Nucleus accumbens (tissue), 56 donors: Measurements from ENCODE around the gene CLEC5A.
A peak's percentile ranks its signal among the peaks of the same experiment; 100 is the strongest.
"Not testable (repeated sequence)": the region's sequence is repeated elsewhere in the genome, so short reads cannot be mapped to it uniquely, and the experiment has no call there.

ENCODE experiments used
- DNase-seq, 56 donors: peaks; one replicate each; lab custom pipeline; 2025; lab: John Stamatoyannopoulos, UW

Gene CLEC5A

DNA sequence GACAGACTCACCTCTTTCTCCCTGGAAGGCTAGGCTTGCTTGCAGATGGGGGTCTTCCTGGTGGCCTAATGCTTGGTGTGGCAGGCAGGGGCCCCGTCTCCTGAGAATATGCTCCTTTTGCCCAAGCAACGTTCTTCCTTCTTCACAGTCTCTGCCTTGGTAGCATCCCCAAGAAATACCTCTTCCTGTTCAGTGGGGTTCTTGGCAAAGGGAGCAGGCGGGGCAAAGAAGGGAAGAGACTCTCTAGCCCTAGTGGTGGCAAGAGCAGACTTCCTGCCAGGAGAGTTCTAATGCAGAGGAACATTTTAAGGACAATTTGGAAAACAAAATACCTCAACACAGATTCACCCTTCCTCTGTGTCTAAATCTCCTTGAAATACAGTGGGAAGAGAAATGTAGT, at the start of gene CLEC5A:
Gene CLEC5A (minus strand): TSS at position 179 of the 400 bp plus-strand sequence. CDS start 682 bp downstream, outside the sequence.
- no peak for DNase-seq

DNA sequence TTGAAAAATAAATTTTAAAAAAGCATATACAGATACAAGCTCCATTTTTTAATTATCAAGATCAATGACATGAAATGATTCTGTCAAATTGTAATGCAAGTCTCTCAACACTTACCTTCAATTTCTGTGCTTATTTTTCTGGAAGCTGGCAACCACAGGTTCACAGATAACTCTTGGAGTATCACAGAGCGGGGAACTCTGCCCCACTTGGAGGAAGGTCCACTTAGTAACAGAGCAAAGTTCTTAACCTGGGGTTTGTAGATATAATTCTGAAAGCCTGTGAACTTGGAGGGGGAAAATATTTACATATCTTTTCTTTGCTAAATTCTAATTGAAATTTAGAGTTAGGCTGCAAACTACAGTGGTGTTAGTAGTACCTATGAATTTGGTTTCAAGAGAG, 46.6 kb upstream of the CLEC5A start:
- DNase-seq = no peak

DNA sequence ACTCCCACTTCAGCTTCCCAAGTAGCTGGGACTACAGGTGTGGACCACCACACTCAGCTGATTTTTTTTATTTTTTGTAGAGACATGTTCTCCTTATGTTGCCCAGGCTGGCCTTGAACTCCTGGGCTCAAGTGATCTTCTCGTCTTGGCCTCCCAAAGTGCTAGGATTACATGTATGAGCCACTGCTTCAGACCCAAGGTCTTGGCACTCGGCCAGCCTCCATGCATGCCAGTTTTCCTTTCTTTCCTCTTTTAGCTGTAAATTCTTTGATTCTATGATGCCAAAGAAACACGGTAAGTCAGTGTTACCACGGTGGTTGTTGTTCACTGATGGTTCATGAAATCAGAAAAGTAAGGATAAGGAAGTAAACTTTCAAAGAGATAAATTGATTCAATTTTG, 45.9 kb upstream of the CLEC5A start:
- no peak for DNase-seq

DNA sequence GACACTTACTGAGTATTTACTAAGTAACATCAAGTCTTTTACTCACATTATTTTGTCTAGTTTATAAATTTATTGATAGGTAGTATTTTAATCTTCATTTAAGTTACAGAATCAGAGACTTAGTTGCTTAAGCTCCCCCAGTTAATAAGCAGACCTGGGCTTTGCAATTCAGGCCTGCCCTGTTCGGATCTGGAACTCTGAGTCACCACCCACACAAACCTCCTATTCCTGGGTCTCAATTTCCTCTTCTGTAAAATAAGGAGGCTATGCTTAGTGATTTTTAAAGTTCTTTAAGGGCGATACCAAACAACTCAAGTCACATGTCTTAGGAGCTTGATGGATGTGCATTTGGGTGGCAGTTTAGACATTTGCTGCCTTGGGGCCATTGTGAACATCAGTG, 45.4 kb upstream of the CLEC5A start:
- DNase-seq = no peak

DNA sequence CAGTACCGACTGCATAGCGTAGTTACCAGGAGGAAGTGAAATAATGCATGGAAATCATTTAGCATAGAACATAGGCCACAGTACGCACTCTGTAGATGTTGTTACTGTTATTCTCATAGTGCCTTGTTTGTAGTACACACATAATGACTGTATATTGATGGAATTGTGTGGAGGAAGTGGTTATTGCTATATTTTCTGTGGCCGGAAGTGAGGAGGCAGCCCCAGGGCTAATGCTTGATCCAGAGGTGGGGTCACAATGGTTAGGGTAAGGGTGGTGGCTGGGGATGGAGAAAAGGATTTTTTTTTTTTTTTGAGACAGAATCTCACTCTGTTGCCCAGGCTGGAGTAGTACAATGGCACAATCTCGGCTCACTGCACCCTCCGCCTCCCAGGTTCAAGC, 44.4 kb upstream of the CLEC5A start:
- DNase-seq = no peak

DNA sequence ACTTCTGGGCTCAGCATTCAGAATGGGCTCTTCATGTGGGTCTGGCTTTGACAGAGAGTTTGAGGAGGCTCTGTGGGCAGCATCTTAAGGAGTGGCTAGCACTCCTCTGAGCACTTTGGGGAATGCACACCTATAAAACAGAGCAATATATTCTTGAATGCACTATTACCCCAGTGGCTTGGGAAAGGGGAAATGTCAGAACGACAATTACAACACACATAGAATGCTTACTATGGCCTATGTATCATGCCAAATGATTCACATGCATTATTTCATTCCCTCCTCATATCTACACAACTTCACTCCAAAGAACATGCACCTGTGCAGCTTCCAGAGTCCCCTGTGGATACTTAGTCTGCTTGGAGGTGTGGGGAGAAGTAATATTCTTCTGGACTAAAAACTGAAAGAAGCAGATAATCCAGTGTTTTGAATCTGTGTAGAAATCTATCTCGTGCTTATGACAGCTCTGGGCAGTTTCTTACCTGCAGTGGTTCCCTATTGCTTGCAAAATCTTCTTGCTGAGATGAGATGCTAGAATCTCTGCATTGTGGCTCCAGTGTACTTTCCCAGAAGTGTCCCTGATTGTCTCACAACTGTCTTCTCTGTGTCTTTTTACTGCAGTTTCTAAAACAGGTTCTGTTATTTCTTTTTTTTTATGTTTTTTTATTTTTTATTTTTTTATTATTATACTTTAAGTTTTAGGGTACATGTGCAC, 43.4 kb upstream of the CLEC5A start:
- no peak for DNase-seq

DNA sequence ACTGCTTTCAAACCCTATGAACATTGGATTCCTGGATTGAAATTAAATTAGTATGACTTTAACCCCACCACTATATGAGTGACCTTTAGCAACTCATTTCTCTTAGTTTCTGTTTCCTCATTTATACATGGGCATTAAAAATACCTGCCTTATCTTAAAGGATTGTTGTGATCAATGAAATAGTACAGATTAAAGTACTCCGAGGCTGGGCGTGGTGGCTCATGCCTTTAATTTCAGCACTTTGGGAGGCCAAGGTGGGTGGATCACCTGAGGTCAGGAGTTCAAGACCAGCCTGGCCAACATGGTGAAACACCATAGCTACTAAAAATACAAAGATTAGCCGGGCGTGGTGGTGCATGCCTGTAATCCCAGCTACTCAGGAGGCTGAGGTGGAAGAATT, 41.0 kb upstream of the CLEC5A start:
- not testable (repeated sequence) for DNase-seq

DNA sequence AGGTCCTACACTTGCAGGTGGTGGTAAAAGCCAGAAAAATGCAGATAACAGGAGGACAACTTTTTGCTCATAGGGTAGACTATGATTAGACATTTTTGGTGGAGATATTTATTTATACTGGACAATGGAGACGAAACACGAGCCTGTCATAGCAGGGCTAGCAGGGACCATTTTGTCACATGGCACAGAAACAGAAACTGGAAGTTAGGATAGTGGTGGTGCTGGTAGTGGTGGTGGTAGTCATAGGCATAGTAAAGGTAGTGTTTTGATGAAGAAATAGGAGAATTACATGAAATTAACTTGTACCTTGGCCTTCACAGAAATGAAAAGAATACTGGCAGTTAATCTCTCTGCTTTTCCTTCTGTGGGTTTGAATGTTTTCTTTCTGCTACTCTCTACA, 40.1 kb upstream of the CLEC5A start:
- DNase-seq = no peak

DNA sequence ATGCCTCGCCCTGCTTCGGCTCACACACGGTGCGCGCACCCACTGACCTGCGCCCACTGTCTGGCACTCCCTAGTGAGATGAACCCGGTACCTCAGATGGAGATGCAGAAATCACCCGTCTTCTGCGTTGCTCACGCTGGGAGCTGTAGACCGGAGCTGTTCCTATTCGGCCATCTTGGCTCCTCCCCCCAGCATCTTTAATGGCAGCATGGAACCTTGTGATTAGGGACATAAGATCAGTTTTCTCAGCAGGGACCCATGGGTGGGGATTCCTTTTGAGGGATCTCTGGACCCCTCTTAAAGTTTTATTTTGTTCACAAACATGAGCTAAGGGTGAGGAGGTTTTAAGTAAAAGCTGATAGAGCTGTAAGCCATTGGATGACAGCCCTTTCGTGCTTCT, 39.2 kb upstream of the CLEC5A start:
- DNase-seq = not testable (repeated sequence)

DNA sequence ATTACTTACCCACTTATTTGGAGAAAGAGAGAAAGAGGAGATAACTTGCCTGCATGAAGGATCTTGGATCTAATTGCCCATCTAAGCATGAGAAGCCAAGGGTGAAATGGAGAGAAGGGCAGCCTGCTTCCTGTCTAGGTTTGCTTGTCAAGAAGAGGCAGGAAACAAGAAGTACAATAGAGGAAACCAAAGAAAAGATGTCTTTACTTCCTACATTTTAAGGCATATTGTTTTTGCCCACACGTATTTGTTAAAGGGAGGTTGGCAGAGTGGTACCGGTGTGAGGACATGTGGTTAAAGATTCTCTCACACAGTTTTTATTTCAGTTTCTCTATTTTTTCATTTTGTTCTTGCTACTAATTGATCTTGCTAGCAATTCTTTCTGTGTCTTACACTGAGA, 32.8 kb upstream of the CLEC5A start:
- no peak for DNase-seq

DNA sequence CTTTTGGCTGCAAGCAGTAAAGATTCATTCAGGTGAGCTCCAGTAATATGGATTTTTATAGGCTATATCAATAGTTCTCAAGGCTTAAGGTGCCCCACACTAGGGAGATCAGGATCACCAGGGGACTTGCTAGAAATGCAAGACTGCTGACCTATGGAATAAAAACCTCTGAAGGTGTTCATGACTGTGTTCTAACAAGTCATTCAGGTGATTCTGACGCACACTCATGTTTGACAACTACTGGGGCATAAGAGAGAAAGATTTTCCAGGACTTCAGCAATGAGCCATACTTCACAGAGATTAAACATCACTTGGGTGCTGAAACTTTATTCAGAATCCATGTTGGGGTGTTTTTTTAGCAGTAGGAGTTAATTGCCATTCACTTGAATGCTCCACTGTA, 31.6 kb upstream of the CLEC5A start:
- DNase-seq = no peak

DNA sequence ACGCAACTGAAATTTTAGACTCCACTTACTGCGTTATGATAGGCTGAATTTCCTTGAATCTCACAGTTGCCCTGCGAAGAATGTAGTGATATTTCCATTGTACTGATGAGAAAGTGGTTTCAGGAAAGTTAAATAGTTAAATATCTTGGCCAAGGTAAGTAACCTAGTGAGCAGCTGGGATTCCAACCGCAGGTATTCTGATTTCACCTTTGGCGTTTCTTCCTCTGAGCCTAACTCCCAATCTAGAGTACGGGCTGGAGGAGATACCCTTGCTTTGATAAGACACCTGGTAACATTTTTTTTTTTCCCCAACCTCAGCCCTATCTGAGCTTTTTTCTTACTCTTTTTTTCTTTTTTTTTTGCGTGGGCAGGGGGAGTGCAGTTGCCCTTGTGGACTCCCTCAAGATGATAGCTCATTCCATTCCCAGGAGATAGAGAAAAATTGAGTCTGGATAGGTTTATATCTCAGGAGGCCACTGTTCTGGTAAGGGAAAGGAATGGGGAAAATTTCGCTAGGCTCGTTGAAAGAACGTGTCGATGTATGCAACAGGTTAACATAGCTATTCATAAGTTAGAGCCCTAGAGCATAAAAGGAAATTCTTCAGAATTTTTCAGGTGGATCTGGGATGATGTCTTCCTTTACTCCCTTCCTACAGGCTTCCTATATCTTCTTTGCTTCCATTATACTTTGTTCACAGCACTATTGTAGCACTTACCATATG, 29.9 kb upstream of the CLEC5A start:
- no peak for DNase-seq

DNA sequence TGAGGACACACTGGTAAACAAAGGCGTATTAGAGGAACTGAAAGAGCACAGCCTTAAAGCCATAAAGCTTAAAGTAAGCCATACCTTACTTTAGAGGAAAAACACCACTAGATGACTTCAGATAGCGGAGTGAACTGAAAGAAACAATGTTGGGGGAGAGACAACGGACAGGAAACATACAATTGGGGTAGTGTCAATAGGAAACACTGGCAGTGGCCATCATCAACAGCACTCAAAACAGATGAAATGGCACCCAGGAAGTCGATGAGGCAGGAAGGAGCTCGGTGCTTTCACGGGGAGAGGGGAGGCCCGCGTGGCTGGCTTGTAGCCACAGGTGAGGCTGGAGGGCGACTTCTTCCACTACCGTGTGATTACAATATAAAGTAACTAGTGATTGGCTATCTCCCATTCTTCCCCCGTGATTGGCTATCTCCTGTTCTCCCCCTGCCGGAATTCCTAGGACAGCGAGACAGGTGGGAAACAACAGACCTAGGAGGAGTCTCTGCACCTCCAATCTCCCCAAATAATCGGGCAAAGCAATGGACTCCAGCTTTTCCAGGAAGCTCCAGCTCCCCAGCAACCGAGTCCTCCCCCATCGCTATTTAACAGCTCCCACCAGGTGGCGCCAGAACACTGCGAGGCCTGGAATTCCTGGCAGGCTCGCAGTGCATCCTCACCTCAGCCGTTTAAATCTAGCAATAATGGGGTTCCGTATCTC, 29.2 kb upstream of the CLEC5A start:
- peak in 53 of 56 donors; percentile 1 to 79 (median 34) for DNase-seq

DNA sequence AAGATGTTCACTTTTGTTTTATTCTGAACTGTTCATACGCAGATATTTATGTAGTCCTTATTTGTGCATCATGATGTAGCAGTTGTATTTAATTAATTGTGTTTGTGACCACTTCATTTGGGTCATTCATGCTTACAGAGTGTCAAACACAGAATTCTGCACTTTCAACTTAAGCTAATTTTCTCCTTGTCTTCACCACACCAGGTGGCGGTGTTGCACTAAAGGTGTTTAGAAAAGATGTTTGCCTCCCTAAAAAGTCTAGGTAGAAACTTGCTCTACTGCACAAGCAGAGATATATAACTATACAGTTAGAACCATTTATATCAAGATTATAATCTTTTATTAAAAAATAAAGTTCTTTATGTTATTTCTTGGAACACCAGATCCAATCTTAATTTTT, 28.1 kb upstream of the CLEC5A start:
- DNase-seq = no peak

DNA sequence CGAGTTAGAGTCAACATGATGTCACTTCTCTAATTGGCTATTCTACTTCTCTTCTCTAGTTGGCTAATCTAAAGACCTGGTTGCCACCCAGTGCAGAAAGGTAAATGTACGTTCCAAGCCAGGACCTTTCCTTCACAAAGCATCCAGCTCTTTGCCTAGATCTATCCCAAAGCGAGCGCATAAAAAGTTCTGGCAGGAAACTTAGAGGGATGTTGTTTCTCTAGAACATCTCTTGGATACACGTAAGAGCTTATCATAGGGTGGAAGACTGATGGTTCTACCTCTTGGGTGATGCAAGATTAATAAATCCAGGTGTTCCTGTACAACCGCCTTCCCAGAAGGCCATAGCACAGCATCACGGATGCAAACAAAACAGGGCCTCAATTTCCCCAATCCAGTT, 26.9 kb upstream of the CLEC5A start, which contains the start of gene TAS2R38:
Gene TAS2R38 (minus strand): TSS at position 101 of the 400 bp plus-strand sequence. CDS start 84 bp downstream, at position 17.
- DNase-seq = no peak

DNA sequence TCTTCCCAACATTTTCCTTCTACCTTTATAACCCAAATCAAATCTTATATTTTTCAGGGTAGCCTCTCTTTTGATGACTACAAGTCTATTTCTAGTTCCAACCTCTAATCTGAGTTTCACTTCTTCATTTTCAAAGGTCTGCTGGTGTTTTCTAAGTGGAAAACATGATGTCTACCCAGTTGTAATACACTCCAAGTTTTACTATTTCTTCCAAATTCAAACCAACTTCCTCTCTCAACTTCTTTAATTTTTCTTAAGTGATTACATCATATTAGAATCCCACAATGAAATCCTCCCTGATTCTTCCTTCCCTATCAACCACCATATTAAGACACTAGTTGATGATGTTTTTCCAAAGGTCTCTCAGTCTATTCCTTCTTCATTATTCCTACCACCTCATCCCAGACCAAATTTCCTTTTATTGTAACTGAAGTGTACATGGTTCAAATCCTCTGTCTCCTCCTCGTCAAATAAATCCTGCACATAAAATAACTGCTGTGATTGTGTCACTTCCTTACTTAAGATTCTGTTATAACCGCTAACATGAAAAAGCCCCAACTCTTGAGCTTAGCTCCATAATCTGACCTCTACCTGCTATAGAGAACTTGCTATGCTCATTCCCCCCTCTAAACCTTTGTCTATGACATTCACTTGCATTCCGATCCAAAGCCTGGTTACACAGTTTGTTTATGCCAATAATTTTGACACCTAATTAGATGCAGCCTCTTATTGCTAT, 14.1 kb upstream of the CLEC5A start:
- DNase-seq = no peak

DNA sequence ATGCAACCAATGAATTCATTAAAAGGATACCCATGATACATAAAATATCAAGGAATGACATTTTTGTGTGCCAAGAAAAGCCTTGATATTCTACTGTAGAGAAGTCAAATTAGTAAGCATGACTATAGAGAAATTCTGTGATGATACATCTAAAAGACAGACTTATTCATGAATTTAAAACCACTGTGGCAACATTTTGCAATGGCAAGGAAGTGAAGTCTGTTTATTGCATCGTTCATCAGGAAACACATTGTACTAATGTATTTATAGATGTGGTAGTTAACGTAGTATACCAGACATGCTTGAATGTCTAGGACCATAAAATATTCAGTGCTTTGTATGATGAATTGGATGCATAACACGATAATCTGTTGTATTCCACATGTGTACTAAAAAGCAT, 9.3 kb upstream of the CLEC5A start:
- no peak for DNase-seq

DNA sequence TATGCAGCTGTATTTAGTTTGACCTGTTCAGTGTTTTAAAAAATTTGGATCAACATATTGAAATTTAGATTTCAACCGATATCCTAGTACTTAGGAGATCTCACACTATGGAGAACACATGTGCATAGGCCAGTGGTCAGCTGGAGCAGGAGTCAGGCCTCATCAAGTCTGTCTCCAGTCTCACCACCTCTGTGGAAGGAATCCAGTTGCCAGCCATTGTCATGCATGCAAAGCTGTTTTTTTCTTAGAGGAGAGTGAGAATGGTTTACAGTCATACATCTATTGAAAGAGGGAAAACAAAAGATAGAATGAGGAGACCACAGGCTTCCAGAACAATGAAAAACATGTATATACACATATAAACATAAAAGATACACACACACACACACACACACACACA, 7.6 kb upstream of the CLEC5A start:
- DNase-seq = no peak

DNA sequence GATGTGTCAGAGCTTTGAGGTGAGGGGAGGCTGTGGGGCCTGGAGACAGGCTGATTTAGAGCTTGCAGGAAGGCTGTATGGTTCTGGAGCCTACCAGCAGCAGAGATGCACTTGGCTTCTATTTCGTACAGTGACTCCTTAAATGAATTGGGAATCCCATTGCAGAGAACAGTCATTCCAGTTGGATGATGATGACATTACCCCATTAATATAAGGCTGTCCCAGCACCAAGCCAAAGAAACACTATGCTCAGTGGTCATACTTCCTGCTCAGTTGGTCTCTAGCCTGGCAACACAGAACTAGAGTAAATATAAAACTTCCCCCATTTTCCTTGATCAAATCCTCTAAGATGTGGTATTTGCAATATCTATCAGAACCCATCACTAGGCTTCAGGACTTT, 5.7 kb upstream of the CLEC5A start:
- DNase-seq = no peak

DNA sequence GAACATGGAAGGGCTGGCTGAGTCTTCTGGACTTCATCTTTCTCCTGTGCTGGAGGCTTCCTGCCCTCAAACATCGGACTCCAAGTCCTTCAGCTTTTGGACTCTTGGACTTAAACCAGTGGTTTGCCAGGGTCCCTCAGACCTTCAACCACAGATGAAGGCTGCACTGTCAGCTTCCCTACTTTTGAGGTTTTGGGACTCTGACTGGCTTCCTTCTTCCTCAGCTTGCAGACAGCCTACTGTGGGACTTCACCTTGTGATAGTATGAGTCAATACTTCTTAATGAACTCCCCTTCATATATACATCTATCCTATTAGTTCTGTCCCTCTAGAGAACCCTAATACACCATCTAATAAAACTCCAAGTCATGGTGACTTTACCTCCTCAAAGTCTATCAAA, 4.0 kb upstream of the CLEC5A start:
- no peak for DNase-seq

DNA sequence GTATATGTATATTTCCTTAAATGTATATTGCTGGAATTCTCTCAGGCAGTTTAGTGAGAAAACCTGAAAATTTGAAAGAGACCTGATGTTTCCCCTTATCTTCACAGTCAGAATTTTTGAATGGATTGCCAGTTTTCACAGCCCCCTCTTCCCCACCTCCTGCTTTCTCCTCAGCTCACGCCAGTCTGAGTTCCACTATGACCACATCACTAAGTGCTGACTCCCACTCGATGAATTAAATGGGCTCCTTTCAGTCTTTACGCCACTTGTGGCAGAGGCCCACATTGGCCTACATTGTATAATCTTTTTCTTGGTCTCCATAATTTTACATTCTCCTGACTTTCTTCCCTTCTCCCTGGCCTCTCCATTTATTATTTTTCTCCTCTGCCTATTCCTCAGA, 3.1 kb upstream of the CLEC5A start:
- DNase-seq = no peak
